ENCODE measurements around the gene CACNA1B.

- TF ChIP-seq, protein P1, sequence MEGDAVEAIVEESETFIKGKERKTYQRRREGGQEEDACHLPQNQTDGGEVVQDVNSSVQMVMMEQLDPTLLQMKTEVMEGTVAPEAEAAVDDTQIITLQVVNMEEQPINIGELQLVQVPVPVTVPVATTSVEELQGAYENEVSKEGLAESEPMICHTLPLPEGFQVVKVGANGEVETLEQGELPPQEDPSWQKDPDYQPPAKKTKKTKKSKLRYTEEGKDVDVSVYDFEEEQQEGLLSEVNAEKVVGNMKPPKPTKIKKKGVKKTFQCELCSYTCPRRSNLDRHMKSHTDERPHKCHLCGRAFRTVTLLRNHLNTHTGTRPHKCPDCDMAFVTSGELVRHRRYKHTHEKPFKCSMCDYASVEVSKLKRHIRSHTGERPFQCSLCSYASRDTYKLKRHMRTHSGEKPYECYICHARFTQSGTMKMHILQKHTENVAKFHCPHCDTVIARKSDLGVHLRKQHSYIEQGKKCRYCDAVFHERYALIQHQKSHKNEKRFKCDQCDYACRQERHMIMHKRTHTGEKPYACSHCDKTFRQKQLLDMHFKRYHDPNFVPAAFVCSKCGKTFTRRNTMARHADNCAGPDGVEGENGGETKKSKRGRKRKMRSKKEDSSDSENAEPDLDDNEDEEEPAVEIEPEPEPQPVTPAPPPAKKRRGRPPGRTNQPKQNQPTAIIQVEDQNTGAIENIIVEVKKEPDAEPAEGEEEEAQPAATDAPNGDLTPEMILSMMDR (IDR thresholded peaks at IDR 0.05; ENCODE audit: insufficient read depth, low read length), result no peak
- TF ChIP-seq POLR2AphosphoS5 (IDR thresholded peaks at IDR 0.05; ENCODE audit: low read depth) (no peak), REST (IDR thresholded peaks at IDR 0.05; ENCODE audit: insufficient replicate concordance, low read depth) (no peak)
These were observed 49.6 kb upstream of the CACNA1B start for GRCh38 chr9:137827908-137828526.
